ENCODE data around the gene F2. TPM values are rescaled to one million over a fixed set of nuclear protein-coding genes. Genes with fewer than 3 reads are reported as not detected.

The F2 gene
- total and polyA plus RNA-seq, 2 of the 13 experiments (the other 11 are each of a cell fraction or from before 2014, with no cell fraction given), result 330 to 801 TPM

- TF ChIP-seq, protein P1, sequence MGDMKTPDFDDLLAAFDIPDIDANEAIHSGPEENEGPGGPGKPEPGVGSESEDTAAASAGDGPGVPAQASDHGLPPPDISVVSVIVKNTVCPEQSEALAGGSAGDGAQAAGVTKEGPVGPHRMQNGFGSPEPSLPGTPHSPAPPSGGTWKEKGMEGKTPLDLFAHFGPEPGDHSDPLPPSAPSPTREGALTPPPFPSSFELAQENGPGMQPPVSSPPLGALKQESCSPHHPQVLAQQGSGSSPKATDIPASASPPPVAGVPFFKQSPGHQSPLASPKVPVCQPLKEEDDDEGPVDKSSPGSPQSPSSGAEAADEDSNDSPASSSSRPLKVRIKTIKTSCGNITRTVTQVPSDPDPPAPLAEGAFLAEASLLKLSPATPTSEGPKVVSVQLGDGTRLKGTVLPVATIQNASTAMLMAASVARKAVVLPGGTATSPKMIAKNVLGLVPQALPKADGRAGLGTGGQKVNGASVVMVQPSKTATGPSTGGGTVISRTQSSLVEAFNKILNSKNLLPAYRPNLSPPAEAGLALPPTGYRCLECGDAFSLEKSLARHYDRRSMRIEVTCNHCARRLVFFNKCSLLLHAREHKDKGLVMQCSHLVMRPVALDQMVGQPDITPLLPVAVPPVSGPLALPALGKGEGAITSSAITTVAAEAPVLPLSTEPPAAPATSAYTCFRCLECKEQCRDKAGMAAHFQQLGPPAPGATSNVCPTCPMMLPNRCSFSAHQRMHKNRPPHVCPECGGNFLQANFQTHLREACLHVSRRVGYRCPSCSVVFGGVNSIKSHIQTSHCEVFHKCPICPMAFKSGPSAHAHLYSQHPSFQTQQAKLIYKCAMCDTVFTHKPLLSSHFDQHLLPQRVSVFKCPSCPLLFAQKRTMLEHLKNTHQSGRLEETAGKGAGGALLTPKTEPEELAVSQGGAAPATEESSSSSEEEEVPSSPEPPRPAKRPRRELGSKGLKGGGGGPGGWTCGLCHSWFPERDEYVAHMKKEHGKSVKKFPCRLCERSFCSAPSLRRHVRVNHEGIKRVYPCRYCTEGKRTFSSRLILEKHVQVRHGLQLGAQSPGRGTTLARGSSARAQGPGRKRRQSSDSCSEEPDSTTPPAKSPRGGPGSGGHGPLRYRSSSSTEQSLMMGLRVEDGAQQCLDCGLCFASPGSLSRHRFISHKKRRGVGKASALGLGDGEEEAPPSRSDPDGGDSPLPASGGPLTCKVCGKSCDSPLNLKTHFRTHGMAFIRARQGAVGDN (CRISPR knock-in tag; IDR thresholded peaks at IDR 0.05), result peak; percentile 63
- TF ChIP-seq ETV5 (CRISPR knock-in tag; IDR thresholded peaks at IDR 0.05; ENCODE audit: borderline replicate concordance), result 0 out of 2 replicates have a peak, but pooled peaks have one; percentile 17
- TF ChIP-seq ERF (CRISPR knock-in tag; IDR thresholded peaks at IDR 0.05), result no peak
- TF ChIP-seq TGIF2 (CRISPR knock-in tag; IDR thresholded peaks at IDR 0.05), result no peak
- TF ChIP-seq ARID2 (CRISPR knock-in tag; IDR thresholded peaks at IDR 0.05; ENCODE audit: borderline replicate concordance), result no peak
- no peak for TF ChIP-seq MXD3 (CRISPR knock-in tag; IDR thresholded peaks at IDR 0.05)
- peak; percentile 30 for TF ChIP-seq AGO2 (optimal IDR thresholded peaks at IDR 0.05; ENCODE audit: low read depth, low read length)
- no peak for TF ChIP-seq ZNF280B (CRISPR knock-in tag; IDR thresholded peaks at IDR 0.05; ENCODE audit: borderline replicate concordance)
- TF ChIP-seq, protein P2, sequence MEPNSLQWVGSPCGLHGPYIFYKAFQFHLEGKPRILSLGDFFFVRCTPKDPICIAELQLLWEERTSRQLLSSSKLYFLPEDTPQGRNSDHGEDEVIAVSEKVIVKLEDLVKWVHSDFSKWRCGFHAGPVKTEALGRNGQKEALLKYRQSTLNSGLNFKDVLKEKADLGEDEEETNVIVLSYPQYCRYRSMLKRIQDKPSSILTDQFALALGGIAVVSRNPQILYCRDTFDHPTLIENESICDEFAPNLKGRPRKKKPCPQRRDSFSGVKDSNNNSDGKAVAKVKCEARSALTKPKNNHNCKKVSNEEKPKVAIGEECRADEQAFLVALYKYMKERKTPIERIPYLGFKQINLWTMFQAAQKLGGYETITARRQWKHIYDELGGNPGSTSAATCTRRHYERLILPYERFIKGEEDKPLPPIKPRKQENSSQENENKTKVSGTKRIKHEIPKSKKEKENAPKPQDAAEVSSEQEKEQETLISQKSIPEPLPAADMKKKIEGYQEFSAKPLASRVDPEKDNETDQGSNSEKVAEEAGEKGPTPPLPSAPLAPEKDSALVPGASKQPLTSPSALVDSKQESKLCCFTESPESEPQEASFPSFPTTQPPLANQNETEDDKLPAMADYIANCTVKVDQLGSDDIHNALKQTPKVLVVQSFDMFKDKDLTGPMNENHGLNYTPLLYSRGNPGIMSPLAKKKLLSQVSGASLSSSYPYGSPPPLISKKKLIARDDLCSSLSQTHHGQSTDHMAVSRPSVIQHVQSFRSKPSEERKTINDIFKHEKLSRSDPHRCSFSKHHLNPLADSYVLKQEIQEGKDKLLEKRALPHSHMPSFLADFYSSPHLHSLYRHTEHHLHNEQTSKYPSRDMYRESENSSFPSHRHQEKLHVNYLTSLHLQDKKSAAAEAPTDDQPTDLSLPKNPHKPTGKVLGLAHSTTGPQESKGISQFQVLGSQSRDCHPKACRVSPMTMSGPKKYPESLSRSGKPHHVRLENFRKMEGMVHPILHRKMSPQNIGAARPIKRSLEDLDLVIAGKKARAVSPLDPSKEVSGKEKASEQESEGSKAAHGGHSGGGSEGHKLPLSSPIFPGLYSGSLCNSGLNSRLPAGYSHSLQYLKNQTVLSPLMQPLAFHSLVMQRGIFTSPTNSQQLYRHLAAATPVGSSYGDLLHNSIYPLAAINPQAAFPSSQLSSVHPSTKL (CRISPR knock-in tag; IDR thresholded peaks at IDR 0.05), result no peak
- no peak for TF ChIP-seq KMT2B (CRISPR knock-in tag; IDR thresholded peaks at IDR 0.05)
- TF ChIP-seq EZH2 (conservative IDR thresholded peaks at IDR 0.05; ENCODE audit: low read depth, low read length), result no peak
- TF ChIP-seq GTF2F1 (IDR thresholded peaks at IDR 0.05; ENCODE audit: low read length), result no peak
- TF ChIP-seq MTA1 (CRISPR knock-in tag; IDR thresholded peaks at IDR 0.05; ENCODE audit: borderline replicate concordance), result no peak
- TF ChIP-seq ZNF577 (CRISPR knock-in tag; IDR thresholded peaks at IDR 0.05; ENCODE audit: borderline replicate concordance, low read depth), result no peak
- peak; percentile 72; the same call in 1 of the 2 replicates for TF ChIP-seq KDM2A (CRISPR knock-in tag; IDR thresholded peaks at IDR 0.05; ENCODE audit: borderline replicate concordance, low read depth)
- 0 out of 2 replicates have a peak, but pooled peaks have one; percentile 16 for TF ChIP-seq ATF7-NPFF (CRISPR knock-in tag; IDR thresholded peaks at IDR 0.05; ENCODE audit: low read depth)
- TF ChIP-seq, protein P3, sequence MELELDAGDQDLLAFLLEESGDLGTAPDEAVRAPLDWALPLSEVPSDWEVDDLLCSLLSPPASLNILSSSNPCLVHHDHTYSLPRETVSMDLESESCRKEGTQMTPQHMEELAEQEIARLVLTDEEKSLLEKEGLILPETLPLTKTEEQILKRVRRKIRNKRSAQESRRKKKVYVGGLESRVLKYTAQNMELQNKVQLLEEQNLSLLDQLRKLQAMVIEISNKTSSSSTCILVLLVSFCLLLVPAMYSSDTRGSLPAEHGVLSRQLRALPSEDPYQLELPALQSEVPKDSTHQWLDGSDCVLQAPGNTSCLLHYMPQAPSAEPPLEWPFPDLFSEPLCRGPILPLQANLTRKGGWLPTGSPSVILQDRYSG (CRISPR knock-in tag; IDR thresholded peaks at IDR 0.05), result no peak
Measured at GRCh38 chr11:46674463-46675287, 44.3 kb upstream of the F2 start (continued).
